Skeletal muscle tissue (tissue), 4 donors: ENCODE data around the gene FOXP1. TPM values are rescaled to one million over a fixed set of nuclear protein-coding genes. Genes with fewer than 3 reads are reported as not detected.
"Not testable (repeated sequence)": the region's sequence is repeated elsewhere in the genome, so short reads cannot be mapped to it uniquely, and the experiment has no call there.

Experiments used
- H3K27ac ChIP-seq: one replicate; pipeline ENCODE4 v1.7.0; 2013; ENCODE audit warnings: mild to moderate bottlenecking, low read depth, low read length, inconsistent platforms
- H3K27me3 ChIP-seq, 3 donors: one replicate each; pipeline ENCODE4 v1.7.0; 2013; ENCODE audit warnings: low read length in 3 of 3; ENCODE audit not compliant: control insufficient read depth in 3 of 3, insufficient read depth in 3 of 3
- H3K36me3 ChIP-seq, 3 donors: one replicate each; pipeline ENCODE4 v1.7.0; 2013; ENCODE audit warnings: low read length in 3 of 3; ENCODE audit not compliant: control insufficient read depth in 3 of 3, insufficient read depth in 3 of 3
- H3K4me1 ChIP-seq, 3 donors: one replicate each; pipeline ENCODE4 v1.7.0; 2013; ENCODE audit warnings: low read length in 3 of 3, mild to moderate bottlenecking in 3 of 3; ENCODE audit not compliant: control insufficient read depth in 3 of 3, insufficient read depth in 3 of 3
- H3K4me3 ChIP-seq, 3 donors: one replicate each; pipeline ENCODE4 v1.7.0; 2013; ENCODE audit warnings: low read length in 3 of 3
- H3K9ac ChIP-seq, 3 donors: one replicate each; pipeline ENCODE4 v1.7.0; 2013; ENCODE audit warnings: low read length in 3 of 3, mild to moderate bottlenecking in 3 of 3, moderate library complexity in 2 of 3, low read depth in 1 of 3
- H3K9me3 ChIP-seq, 3 donors: one replicate each; pipeline ENCODE4 v1.7.0; 2013; ENCODE audit warnings: low read length in 3 of 3; ENCODE audit not compliant: control insufficient read depth in 3 of 3
- total RNA-seq: library from RNA; depleted of rRNA; stranded (reverse); fragments of >200 nt; gene quantifications from one replicate; pipeline ENCODE4 v1.2.3, GENCODE V29; 2014
- donor health status: Osteomylitis.

The FOXP1 gene
- total RNA-seq, 1 donor from 2014 or later, result 36.0 TPM

DNA sequence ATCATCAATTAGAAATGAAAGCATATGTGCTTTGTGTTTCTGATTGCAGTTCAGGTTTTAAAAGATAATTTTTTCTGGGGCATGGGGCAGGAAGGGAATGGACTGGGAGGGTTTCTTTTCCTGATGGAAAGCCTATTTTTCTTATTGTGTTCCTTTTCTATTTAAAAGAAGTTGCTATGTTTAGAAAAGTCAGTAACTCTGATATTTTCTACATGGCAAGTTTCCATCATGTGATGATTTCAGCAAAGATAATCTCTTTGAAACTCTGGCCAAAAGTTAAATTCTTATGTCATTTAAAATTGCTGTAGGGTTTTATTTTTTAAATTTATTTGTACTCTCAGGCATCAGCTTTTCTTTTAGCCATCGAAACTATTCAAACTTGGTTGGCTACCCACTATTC, 601.2 kb downstream of the FOXP1 start:
- Histone ChIP-seq H3K9me3 (no peaks in the 10 kb centered on the region), H3K36me3 (peaks cover 9 to 32% (median 22%) of the 10 kb centered on the region in 3 donors), H3K9ac (peak overlapping the region in 1 of 3 donors; percentile 45), H3K4me1 (peaks cover 14 to 15% (median 14%) of the 10 kb centered on the region in 3 donors), H3K27me3 (no peaks in the 10 kb centered on the region), H3K27ac (peak overlapping the region; percentile 83), H3K4me3 (no peak overlapping the region)

GRCh38 chr3:70981231-70981880, 602.2 kb downstream of the FOXP1 start:
- Histone ChIP-seq H3K4me1 (peaks cover 14 to 15% (median 14%) of the 10 kb centered on the region in 3 donors), H3K9ac (no peak overlapping the region)

GRCh38 chr3:70980646-70981170, 602.8 kb downstream of the FOXP1 start:
- H3K36me3 ChIP-seq, result peaks cover 13 to 30% (median 29%) of the 10 kb centered on the region in 3 donors
- peaks cover 14 to 15% (median 14%) of the 10 kb centered on the region in 3 donors for H3K4me1 ChIP-seq
- H3K4me3 ChIP-seq, result no peak overlapping the region
- no peaks in the 10 kb centered on the region for H3K9me3 ChIP-seq
- H3K27ac ChIP-seq, result peak overlapping the region; percentile 83
- no peak overlapping the region for H3K9ac ChIP-seq
- no peaks in the 10 kb centered on the region for H3K27me3 ChIP-seq

More at GRCh38 chr3:70981231-70981880, 602.2 kb downstream of the FOXP1 start:
- peak overlapping the region; percentile 83 for H3K27ac ChIP-seq
- H3K36me3 ChIP-seq, result peaks cover 13 to 32% (median 28%) of the 10 kb centered on the region in 3 donors
- H3K9me3 ChIP-seq, result no peaks in the 10 kb centered on the region
- H3K4me3 ChIP-seq, result no peak overlapping the region
- H3K27me3 ChIP-seq, result no peaks in the 10 kb centered on the region

- Histone ChIP-seq H3K9ac (no peak overlapping the region), H3K9me3 (no peaks in the 10 kb centered on the region), H3K27ac (peak overlapping the region; percentile 83), H3K27me3 (no peaks in the 10 kb centered on the region), H3K36me3 (peaks cover 13 to 35% (median 30%) of the 10 kb centered on the region in 3 donors), H3K4me3 (no peak overlapping the region), H3K4me1 (peaks cover 14 to 15% (median 14%) of the 10 kb centered on the region in 3 donors)
Measured at GRCh38 chr3:70979983-70980645, 603.4 kb downstream of the FOXP1 start.

DNA sequence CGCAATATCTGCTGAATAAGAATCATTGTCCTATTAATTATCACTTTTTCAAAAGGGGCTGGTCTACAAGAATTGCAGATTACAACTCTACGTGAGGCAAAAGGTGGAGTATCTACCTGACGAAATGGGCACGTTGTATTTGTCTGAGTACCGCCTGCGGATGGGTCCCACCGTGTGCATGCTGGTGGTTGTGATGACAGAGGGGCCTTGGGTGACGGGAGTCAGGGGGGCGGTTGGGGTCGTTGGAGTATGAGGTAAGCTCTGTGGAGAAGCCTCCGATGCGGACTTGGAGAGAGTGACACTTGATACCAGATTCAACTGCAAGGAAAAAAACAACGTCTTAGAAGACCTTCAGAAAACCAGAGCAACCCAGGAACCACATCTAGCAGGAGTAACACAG, 605.8 kb downstream of the FOXP1 start:
- Histone ChIP-seq H3K27me3 (no peaks in the 10 kb centered on the region), H3K9me3 (no peaks in the 10 kb centered on the region), H3K9ac (no peak overlapping the region), H3K36me3 (peaks cover 13 to 34% (median 23%) of the 10 kb centered on the region in 3 donors), H3K4me3 (no peak overlapping the region), H3K4me1 (peaks cover 8 to 10% (median 9%) of the 10 kb centered on the region in 3 donors), H3K27ac (no peak overlapping the region)

GRCh38 chr3:70975981-70976380, 607.5 kb downstream of the FOXP1 start:
- not testable (repeated sequence) for H3K4me1 ChIP-seq, H3K9ac ChIP-seq, H3K4me3 ChIP-seq, H3K9me3 ChIP-seq, H3K27me3 ChIP-seq
- Histone ChIP-seq H3K36me3 (peaks cover 18 to 40% (median 38%) of the 10 kb centered on the region in 3 donors), H3K27ac (peak overlapping the region; percentile 32)

GRCh38 chr3:70974747-70975146, 608.8 kb downstream of the FOXP1 start:
- Histone ChIP-seq H3K27ac (peak overlapping the region; percentile 45), H3K36me3 (peaks cover 19 to 46% (median 46%) of the 10 kb centered on the region in 3 donors), H3K27me3 (no peaks in the 10 kb centered on the region), H3K4me1 (no peaks in the 10 kb centered on the region), H3K9me3 (no peaks in the 10 kb centered on the region), H3K9ac (no peak overlapping the region), H3K4me3 (no peak overlapping the region)

DNA sequence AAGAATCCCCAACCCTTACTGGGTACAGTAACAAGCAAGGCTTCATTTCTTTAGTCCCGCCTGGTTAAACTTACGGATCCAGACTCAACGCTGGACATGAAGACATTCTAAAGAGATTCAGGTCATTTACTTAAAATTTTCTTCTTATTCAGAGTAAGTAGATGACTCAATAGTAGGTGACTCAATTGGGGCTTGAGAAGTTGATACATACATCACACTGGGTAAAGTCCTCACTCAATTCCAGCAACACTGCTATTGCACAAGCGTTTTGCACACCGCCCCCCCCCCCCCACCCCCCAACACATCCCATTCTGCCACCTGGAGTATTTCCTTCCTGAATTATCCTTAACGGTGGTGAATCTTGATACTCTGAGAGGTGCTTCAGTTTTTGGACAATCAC, 610.0 kb downstream of the FOXP1 start:
- H3K27ac ChIP-seq, result no peak overlapping the region
- H3K4me1 ChIP-seq, result no peaks in the 10 kb centered on the region
- peaks cover 23 to 52% (median 50%) of the 10 kb centered on the region in 3 donors for H3K36me3 ChIP-seq
- no peaks in the 10 kb centered on the region for H3K27me3 ChIP-seq
- H3K4me3 ChIP-seq, result no peak overlapping the region
- H3K9me3 ChIP-seq, result no peaks in the 10 kb centered on the region
- H3K9ac ChIP-seq, result no peak overlapping the region

DNA sequence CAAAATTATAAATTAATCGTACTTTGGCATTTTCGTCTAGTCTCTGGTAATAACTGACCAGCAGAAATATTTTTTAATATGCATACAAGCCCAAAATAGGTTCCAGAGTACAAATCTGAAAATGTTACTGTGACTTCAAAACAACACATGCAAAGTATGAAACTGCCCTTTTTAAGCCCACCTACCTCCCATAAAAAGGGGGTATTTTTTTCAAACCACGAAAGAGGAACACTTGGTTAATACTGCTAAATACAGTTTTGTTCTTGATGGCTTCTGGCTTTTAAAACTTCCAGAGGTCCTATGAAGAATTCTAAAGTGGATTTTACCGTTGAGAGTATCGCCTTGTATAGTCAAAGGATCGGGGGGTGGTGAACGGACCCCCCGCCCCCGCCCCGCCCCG, 610.7 kb downstream of the FOXP1 start:
- no peaks in the 10 kb centered on the region for H3K27me3 ChIP-seq
- H3K4me1 ChIP-seq, result no peaks in the 10 kb centered on the region
- no peak overlapping the region for H3K27ac ChIP-seq
- H3K36me3 ChIP-seq, result peaks cover 18 to 47% (median 47%) of the 10 kb centered on the region in 3 donors
- H3K9me3 ChIP-seq, result no peaks in the 10 kb centered on the region
- H3K9ac ChIP-seq, result no peak overlapping the region
- H3K4me3 ChIP-seq, result no peak overlapping the region

DNA sequence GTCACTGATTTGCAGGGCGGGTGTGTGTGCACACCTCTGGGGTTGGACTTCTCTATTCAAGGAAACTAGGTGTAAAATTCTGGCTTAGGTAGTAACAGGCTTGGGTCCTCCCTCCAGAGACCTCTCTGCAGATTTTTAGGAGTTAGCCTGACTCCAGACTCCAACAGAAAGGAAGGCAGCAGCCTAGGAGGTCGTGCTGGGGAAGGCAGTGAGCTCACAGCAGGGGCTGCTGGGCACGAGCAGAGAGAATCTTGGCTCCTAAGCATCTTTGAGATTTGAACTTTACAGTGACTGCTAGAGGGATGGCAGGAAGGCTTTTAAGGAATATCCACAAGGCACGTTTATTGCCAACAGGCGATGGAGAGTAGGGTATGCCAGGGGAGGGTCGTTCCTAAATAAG, 612.6 kb downstream of the FOXP1 start:
- no peak overlapping the region for H3K4me3 ChIP-seq
- no peaks in the 10 kb centered on the region for H3K27me3 ChIP-seq
- H3K4me1 ChIP-seq, result peaks cover 0 to 3% (median 0%) of the 10 kb centered on the region in 3 donors
- H3K36me3 ChIP-seq, result peaks cover 15 to 35% (median 33%) of the 10 kb centered on the region in 3 donors
- H3K27ac ChIP-seq, result no peak overlapping the region
- H3K9me3 ChIP-seq, result no peaks in the 10 kb centered on the region
- no peak overlapping the region for H3K9ac ChIP-seq
